HCT116 (cell line): ENCODE results near the gene DAGLA.

Experiments used
- CEBPB ChIP-seq: IDR thresholded peaks from 2 replicates; pipeline ENCODE4 v1.6.1; 2012; ENCODE audit warnings: low read depth
- EZH2 ChIP-seq: fragments of 200-600 bp; sonication (generic); IDR thresholded peaks from 2 replicates; pipeline ENCODE4 v1.6.1; 2017; ENCODE audit warnings: antibody characterized with exemption, mixed run types
- EZH2phosphoT487 ChIP-seq: fragments of 200-600 bp; IDR thresholded peaks from 2 replicates; pipeline ENCODE4 v1.6.1; 2018; ENCODE audit warnings: antibody characterized with exemption, borderline replicate concordance
- MAX ChIP-seq: IDR thresholded peaks from 2 replicates; pipeline ENCODE4 v1.6.1; 2012
- POLR2A ChIP-seq: IDR thresholded peaks from 2 replicates; pipeline ENCODE4 v1.7.0; 2011; ENCODE audit warnings: borderline replicate concordance; ENCODE audit not compliant: insufficient read depth, insufficient read length; ENCODE audit errors: extremely low read depth
- POLR2AphosphoS5 ChIP-seq: IDR thresholded peaks from 2 replicates; pipeline ENCODE4 v1.6.1; 2011; ENCODE audit warnings: mild to moderate bottlenecking, low read depth, low read length, moderate library complexity
- RAD21 ChIP-seq: IDR thresholded peaks from 2 replicates; pipeline ENCODE4 v1.6.1; 2012; ENCODE audit warnings: low read depth, mild to moderate bottlenecking
- REST ChIP-seq: IDR thresholded peaks from 2 replicates; pipeline ENCODE4 v1.6.1; 2012; ENCODE audit warnings: low read depth
- ZNF274 ChIP-seq: fragments of 200-500 bp; sonication (Bioruptor generic); IDR thresholded peaks from 2 replicates; pipeline ENCODE4 v1.6.1; 2014; ENCODE audit warnings: mild to moderate bottlenecking, low read depth, low read length, inconsistent platforms
- TF ChIP-seq, protein P1 (sequence below), 3 experiments: fragments of 200-600 bp in 1 of 3; sonication (generic) in 1 of 3; IDR thresholded peaks in 2 of 3; conservative IDR thresholded peaks in 1 of 3; 2 replicates each; pipeline ENCODE4 v1.5.1; 2012 to 2017; ENCODE audit warnings: low read depth in 2 of 3, low read length in 2 of 3, antibody characterized with exemption in 1 of 3, borderline replicate concordance in 1 of 3, control low read depth in 1 of 3, mild to moderate bottlenecking in 1 of 3, mixed read lengths in 1 of 3, mixed run types in 1 of 3, moderate library complexity in 1 of 3; ENCODE audit not compliant: insufficient read depth in 1 of 3

DNA sequence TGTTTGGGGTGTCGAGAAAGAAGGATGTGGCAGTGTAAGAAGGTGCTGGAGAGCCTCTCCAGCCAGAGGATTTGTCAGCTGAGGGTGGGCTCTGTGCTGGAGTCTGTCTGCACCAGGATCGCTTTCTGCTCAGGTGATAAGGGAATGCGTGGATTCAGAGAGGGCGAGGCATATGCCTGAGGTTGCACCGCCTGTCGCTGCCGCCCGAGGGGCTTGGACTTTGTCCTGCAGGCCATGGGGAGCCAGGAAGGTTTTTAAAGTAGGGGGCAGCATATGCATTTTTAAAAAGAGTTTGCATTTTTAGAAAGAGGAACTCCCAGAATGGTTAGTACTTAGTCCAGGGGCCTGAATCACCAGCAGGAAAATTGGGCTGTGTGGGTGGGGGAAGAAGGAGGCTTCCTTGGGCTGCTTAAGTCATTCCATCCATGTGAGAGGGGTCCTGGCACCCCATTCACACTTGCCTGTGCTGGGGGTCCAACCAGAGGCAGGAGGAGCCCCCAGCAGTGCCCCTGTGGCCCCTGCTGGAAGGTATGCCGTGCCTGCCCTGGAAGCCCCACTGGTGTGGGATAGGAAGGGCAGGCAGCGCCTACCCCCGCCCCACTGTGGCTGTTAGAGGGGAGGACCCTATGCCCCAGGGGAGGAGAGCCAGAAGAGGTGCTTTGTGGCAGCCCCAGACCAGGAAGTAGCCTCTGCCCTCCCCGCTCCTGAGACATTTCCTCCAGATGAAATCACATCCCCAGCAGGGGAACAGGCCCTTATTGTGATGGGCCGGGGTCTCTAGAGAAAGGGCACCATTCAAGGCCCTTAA, 36.5 kb downstream of the DAGLA start:
- TF ChIP-seq, protein P1, sequence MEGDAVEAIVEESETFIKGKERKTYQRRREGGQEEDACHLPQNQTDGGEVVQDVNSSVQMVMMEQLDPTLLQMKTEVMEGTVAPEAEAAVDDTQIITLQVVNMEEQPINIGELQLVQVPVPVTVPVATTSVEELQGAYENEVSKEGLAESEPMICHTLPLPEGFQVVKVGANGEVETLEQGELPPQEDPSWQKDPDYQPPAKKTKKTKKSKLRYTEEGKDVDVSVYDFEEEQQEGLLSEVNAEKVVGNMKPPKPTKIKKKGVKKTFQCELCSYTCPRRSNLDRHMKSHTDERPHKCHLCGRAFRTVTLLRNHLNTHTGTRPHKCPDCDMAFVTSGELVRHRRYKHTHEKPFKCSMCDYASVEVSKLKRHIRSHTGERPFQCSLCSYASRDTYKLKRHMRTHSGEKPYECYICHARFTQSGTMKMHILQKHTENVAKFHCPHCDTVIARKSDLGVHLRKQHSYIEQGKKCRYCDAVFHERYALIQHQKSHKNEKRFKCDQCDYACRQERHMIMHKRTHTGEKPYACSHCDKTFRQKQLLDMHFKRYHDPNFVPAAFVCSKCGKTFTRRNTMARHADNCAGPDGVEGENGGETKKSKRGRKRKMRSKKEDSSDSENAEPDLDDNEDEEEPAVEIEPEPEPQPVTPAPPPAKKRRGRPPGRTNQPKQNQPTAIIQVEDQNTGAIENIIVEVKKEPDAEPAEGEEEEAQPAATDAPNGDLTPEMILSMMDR (IDR thresholded peaks at IDR 0.05 in 2 of 3, conservative IDR thresholded peaks at IDR 0.05 in 1 of 3; ENCODE audit: borderline replicate concordance in 1 of 3, insufficient read depth in 1 of 3, low read depth in 2 of 3, low read length in 2 of 3): no peak
- TF ChIP-seq POLR2A: no peak
- TF ChIP-seq POLR2AphosphoS5: no peak
- TF ChIP-seq RAD21: no peak
- no peak for TF ChIP-seq EZH2
- TF ChIP-seq ZNF274: no peak
- TF ChIP-seq EZH2phosphoT487: no peak
- TF ChIP-seq MAX: no peak
- no peak for TF ChIP-seq REST
- no peak for TF ChIP-seq CEBPB
